ENCODE measurements around the gene DSTYK. TPM values are rescaled to one million over a fixed set of nuclear protein-coding genes. Genes with fewer than 3 reads are reported as not detected.

The DSTYK gene
- total RNA-seq, 1 experiment from 2014 or later: 6.3 TPM

- H3K4me1 ChIP-seq: peaks cover 15% of the 10 kb centered on the region
- TF ChIP-seq CTCF (IDR thresholded peaks at IDR 0.05; ENCODE audit: insufficient read depth in 1 of 2, low read depth in 1 of 2, low read length in 1 of 2, severe bottlenecking in 1 of 2, unreplicated experiment in 1 of 2): peak; percentile 66 to 67
- H3K36me3 Mint-ChIP-seq (ENCODE audit: insufficient read depth, unreplicated experiment): no peaks in the 10 kb centered on the region
- no peak overlapping the region for H3K4me3 Mint-ChIP-seq (ENCODE audit: unreplicated experiment)
- no peaks in the 10 kb centered on the region for H3K9me3 ChIP-seq
- POLR2A ChIA-PET: interaction anchor here (0.6 kb wide), 1 partner anchor 17 kb away, joined by 6 read pairs; no protein-coding TSS in a partner anchor
- BruUV-seq (replicated peaks): no TSS peak
- H3K9me3 Mint-ChIP-seq (ENCODE audit: unreplicated experiment): no peaks in the 10 kb centered on the region
- no peaks in the 10 kb centered on the region for H3K36me3 ChIP-seq (ENCODE audit: control insufficient read depth, insufficient read depth, low read length)
- peaks cover 11% of the 10 kb centered on the region for H3K4me1 Mint-ChIP-seq (ENCODE audit: low read depth, unreplicated experiment)
- peak; percentile 56 to 72 for DNase-seq
- H3K4me3 ChIP-seq (ENCODE audit: low read depth, low read length): no peak overlapping the region
- no peaks in the 10 kb centered on the region for H3K27me3 Mint-ChIP-seq (ENCODE audit: insufficient read depth, unreplicated experiment)
- CTCF ChIA-PET: interaction anchor here (0.6 to 1.6 kb wide), 14 partner anchors 10 to 608 kb away, joined by 3 to 14 read pairs (median 4); partner anchors contain the start of genes RBBP5 and TMCC2
- no peak overlapping the region for H3K27ac Mint-ChIP-seq (ENCODE audit: unreplicated experiment)
- no peaks in the 10 kb centered on the region for H3K27me3 ChIP-seq (replicated peaks; ENCODE audit: control insufficient read depth, insufficient read depth, low read length)
- intact Hi-C loops (cut with micrococcal nuclease; ENCODE audit: unreplicated experiment): loop anchor here (1.0 kb wide), 3 partner anchors 19 to 152 kb away; no protein-coding TSS in a partner anchor
Observed at GRCh38 chr1:205141236-205142101, 70.0 kb downstream of the DSTYK start.

GRCh38 chr1:205140113-205140512, 71.4 kb downstream of the DSTYK start:
- CTCF ChIA-PET: no interaction called here
- no peak overlapping the region for H3K4me3 Mint-ChIP-seq (ENCODE audit: unreplicated experiment)
- no peaks in the 10 kb centered on the region for H3K27me3 Mint-ChIP-seq (ENCODE audit: insufficient read depth, unreplicated experiment)
- no peak for DNase-seq
- H3K27ac Mint-ChIP-seq (ENCODE audit: unreplicated experiment): no peak overlapping the region
- no peak overlapping the region for H3K4me3 ChIP-seq (ENCODE audit: low read depth, low read length)
- H3K4me1 Mint-ChIP-seq (ENCODE audit: low read depth, unreplicated experiment): peaks cover 10% of the 10 kb centered on the region
- no TSS peak for BruUV-seq (replicated peaks)
- H3K36me3 ChIP-seq (ENCODE audit: control insufficient read depth, insufficient read depth, low read length): no peaks in the 10 kb centered on the region
- no peaks in the 10 kb centered on the region for H3K27me3 ChIP-seq (replicated peaks; ENCODE audit: control insufficient read depth, insufficient read depth, low read length)
- H3K4me1 ChIP-seq: peaks cover 13% of the 10 kb centered on the region
- no peaks in the 10 kb centered on the region for H3K9me3 ChIP-seq
- no peaks in the 10 kb centered on the region for H3K9me3 Mint-ChIP-seq (ENCODE audit: unreplicated experiment)
- TF ChIP-seq CTCF (IDR thresholded peaks at IDR 0.05; ENCODE audit: insufficient read depth in 1 of 2, low read depth in 1 of 2, low read length in 1 of 2, severe bottlenecking in 1 of 2, unreplicated experiment in 1 of 2): no peak
- POLR2A ChIA-PET: no interaction called here
- intact Hi-C loops (cut with micrococcal nuclease; ENCODE audit: unreplicated experiment): no loop called here
- H3K36me3 Mint-ChIP-seq (ENCODE audit: insufficient read depth, unreplicated experiment): no peaks in the 10 kb centered on the region

GRCh38 chr1:205137901-205138300, 73.6 kb downstream of the DSTYK start:
- Mint-ChIP-seq H3K27ac (ENCODE audit: unreplicated experiment) (no peak overlapping the region), H3K4me1 (ENCODE audit: low read depth, unreplicated experiment) (no peaks in the 10 kb centered on the region), H3K36me3 (ENCODE audit: insufficient read depth, unreplicated experiment) (no peaks in the 10 kb centered on the region), H3K4me3 (ENCODE audit: unreplicated experiment) (no peak overlapping the region), H3K27me3 (ENCODE audit: insufficient read depth, unreplicated experiment) (no peaks in the 10 kb centered on the region), H3K9me3 (ENCODE audit: unreplicated experiment) (no peaks in the 10 kb centered on the region)
- no peak for TF ChIP-seq CTCF (IDR thresholded peaks at IDR 0.05; ENCODE audit: insufficient read depth in 1 of 2, low read depth in 1 of 2, low read length in 1 of 2, severe bottlenecking in 1 of 2, unreplicated experiment in 1 of 2)
- no peak overlapping the region for H3K4me3 ChIP-seq (ENCODE audit: low read depth, low read length)
- POLR2A ChIA-PET: no interaction called here
- no peaks in the 10 kb centered on the region for H3K27me3 ChIP-seq (replicated peaks; ENCODE audit: control insufficient read depth, insufficient read depth, low read length)
- no peaks in the 10 kb centered on the region for H3K36me3 ChIP-seq (ENCODE audit: control insufficient read depth, insufficient read depth, low read length)
- BruUV-seq (replicated peaks): no TSS peak
- no peaks in the 10 kb centered on the region for H3K4me1 ChIP-seq
- intact Hi-C loops (cut with micrococcal nuclease; ENCODE audit: unreplicated experiment): no loop called here
- no peaks in the 10 kb centered on the region for H3K9me3 ChIP-seq
- CTCF ChIA-PET: no interaction called here
- DNase-seq: no peak
